Left lobe of liver (tissue), 2 donors: ENCODE measurements around the gene EXOC3. TPM values are rescaled to one million over a fixed set of nuclear protein-coding genes. Genes with fewer than 3 reads are reported as not detected.
"Not testable (repeated sequence)": the region's sequence is repeated elsewhere in the genome, so short reads cannot be mapped to it uniquely, and the experiment has no call there.

Experiments
- ATAC-seq: fragments of 200-7000 bp; cut with Tn5 transposase; one replicate; pipeline ENCODE4 v1.9.1; 2020; ENCODE audit warnings: mild to moderate bottlenecking, moderate library complexity
- DNase-seq: peaks from one replicate; pipeline ENCODE4 v3.0.0-alpha.2; 2020; ENCODE audit warnings: low spot score
- total RNA-seq: library from RNA; stranded (reverse); gene quantifications from one replicate; pipeline ENCODE4 v1.2.1, GENCODE V29; 2021
- donor health status: DM: no; HTN: no; CAD: no; lungs with moderate emphysema.
- donor health status: DM: no; HTN: yes; CAD: no.

Gene EXOC3
- total RNA-seq, 1 donor from 2014 or later, result 25.7 TPM

DNA sequence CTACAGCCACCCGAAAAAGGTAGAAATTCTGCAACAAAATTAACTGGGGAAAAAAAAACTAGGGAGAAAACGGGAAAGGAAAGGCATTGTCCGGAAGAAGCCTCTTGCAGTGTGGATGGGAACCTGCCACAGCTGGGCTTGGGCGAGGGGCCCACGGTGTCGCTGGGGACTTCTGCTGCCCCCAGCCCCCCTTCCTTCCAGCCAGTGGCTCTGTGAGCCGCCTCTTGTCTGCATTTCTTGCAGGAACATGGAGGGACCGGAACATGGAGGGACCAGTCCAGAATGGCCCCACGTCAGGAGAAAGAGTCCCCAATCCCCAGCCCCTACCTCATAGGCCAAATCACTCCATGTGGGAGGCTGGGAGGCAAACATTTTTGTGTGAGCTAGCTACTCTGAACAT lies 36.9 kb upstream of the EXOC3 start:
- DNase-seq (no peak), ATAC-seq (no peak)

DNA sequence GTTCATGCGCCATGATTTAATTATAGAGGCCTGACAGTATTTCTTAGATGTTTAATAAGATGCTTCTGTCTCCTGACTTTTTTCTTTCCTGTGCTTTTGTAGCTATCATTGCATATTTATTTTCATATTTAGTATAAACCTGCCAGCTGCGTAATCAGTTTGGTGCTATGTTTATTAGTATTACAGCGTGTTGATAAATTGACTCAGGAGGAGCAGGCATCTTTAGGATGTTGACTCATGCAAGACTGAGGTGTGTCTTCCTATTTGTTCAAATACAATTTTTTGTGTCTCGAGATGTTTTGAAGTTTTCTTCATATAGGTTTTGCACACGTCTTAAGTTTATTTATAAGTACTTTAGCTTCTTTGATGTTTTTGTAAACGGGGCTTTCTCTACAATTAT lies 35.9 kb upstream of the EXOC3 start:
- no peak for ATAC-seq
- no peak for DNase-seq

DNA sequence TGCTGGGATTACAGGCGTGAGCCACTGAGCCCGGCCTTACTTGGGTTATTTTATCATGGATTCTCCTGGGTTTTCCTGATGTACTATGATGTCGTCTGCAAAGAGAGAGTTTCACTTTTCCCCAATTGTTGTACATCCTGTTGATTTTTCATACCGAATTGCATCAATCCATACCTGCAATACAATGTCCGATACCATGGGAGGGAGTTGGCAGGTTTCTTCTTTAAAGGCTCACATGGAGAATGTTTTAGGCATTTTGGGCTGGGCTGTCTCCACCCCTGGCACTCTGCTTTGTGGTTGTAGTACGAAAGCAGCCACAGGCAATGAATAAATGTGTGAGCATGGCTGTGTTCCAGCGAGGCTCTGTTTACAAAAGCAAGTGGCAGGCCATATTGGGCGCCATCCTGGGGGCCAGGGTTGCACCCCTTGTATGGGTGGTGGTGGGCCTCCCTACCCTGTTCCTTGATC lies 35.1 kb upstream of the EXOC3 start:
- DNase-seq (no peak), ATAC-seq (no peak)

DNA sequence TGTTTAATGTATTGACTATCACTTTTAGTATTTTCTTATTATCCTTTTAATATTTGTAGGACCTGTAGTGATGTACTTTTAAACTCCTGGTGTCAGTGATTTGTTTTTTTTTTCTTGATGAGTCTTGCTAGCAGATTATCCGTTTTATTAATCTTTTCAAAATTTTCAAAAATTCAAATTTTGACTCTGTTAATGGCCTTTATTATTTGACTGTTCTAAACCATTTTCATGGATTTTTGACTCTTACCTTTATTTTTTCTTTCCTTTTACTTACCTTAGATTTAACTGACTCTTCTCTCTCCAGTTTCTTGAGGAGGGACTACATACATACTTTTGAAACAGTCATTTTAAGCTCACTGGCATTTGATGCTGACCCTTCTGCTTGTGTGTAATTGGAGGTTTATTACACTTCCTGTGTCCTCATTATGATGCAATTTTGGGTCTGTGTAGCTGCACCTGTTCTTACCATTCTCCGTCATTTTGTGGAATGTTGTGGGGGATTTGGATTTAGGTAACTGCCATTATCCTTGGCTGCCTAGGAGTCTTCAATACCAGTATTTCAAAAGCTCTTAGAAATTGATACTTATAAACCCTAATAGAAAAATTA lies 32.0 kb upstream of the EXOC3 start:
- no peak for ATAC-seq
- DNase-seq, result no peak

DNA sequence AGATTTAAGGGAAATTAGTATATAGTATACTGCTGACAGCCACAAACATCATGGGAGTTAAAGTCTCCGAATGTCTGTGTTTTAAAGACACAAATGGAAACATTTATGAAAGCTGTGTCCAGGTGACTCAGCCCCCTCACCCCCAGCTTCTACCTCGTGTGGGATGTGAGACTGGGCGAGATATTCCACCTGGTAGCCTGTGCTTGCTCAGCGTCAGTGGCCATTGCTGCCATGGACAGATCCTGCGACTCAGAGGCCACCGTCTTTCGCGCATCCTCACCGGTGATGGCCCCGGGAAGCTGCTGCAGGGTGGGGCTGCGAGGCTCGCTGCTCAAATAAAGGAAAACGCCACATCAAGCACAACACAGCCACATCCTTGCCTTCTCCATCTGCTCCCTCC lies 31.2 kb upstream of the EXOC3 start:
- ATAC-seq (no peak), DNase-seq (no peak)

DNA sequence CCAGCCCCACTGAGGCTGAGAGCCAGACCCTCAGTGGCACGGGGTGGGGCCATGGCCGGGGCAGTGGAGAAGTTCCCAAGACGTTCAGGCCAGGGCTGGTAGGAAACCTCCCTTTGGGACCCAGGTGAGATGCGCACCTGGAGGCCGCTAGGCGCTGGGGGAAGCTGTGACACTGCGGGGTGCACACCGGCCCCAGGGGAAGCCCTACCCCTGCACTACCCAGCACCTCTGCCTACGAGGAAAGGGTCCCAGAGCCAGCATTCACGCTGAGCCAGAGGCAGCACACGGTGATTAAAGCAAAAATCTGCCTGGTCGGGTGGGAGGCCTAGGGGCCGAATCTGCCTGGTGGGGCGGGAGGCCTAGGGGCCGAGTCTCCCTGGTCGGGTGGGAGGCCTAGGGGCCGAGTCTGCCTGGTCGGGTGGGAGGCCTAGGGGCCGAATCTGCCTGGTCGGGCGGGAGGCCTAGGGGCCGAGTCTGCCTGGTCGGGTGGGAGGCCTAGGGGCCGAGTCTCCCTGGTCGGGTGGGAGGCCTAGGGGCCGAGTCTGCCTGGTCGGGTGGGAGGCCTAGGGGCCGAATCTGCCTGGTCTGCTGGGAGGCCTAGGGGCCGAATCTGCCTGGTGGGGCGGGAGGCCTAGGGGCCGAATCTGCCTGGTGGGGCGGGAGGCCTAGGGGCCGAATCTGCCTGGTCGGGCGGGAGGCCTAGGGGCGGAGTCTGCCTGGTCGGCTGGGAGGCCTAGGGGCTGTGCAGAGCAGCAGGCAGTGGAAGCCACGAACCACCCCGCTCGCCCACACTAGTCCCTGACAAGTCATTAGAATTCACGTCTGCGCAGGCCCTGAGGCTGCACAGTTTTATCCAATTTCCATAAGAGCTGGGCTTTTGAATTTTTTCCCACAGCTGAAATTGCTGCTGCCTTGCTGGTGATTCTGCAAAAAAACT lies 27.7 kb upstream of the EXOC3 start:
- DNase-seq, ATAC-seq: not testable (repeated sequence)

DNA sequence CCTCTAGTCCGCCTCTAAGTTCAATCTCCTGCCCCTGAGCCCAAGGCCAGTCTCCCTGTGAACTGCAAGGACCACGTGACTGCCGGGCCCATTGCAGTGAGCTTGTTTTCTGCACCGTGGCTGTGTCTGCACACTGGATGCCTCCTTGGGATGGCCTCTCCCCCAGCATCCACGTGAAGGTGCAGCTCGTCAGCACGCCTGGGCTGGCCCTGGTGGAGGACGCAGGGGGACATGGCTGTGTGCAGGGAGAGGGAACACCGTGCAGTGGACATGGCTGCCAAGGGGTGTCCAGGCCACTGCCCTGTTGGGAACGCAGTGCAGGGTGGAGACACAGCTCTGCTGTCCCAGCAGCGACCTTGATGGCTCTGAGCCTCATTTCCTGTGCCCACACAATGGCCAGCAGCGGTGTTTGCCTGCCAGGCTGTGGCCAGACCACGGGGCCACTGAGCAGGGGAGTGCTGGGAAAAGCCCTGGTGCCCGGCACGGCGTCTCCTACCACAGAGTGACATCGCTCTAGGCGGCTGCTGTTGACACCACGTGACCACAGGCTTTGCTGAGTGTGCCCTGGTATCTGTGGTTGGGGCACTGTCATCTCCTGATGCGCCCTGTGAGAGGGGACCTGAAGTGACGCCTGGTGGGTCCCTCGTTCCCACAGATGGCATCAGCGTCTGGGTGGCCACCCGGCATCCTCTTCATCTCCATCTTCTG lies 26.9 kb upstream of the EXOC3 start:
- ATAC-seq (no peak), DNase-seq (no peak)

DNA sequence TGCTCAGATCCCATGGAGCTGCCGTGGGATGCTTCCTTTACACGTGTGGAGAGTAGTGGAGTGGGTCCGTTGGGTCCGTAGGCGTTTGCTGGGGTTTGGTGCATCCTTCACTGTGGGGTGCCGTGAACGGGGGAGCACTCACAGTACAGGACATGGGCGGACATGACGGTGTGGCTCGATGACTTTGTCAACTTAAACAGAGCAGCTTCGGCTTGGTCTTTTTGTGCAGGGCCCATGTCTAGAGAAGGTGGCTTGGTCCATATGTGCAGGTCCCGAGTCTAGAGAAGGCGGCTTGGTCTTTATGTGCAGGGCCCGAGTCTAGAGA lies 26.4 kb upstream of the EXOC3 start:
- no peak for DNase-seq
- ATAC-seq, result no peak

DNA sequence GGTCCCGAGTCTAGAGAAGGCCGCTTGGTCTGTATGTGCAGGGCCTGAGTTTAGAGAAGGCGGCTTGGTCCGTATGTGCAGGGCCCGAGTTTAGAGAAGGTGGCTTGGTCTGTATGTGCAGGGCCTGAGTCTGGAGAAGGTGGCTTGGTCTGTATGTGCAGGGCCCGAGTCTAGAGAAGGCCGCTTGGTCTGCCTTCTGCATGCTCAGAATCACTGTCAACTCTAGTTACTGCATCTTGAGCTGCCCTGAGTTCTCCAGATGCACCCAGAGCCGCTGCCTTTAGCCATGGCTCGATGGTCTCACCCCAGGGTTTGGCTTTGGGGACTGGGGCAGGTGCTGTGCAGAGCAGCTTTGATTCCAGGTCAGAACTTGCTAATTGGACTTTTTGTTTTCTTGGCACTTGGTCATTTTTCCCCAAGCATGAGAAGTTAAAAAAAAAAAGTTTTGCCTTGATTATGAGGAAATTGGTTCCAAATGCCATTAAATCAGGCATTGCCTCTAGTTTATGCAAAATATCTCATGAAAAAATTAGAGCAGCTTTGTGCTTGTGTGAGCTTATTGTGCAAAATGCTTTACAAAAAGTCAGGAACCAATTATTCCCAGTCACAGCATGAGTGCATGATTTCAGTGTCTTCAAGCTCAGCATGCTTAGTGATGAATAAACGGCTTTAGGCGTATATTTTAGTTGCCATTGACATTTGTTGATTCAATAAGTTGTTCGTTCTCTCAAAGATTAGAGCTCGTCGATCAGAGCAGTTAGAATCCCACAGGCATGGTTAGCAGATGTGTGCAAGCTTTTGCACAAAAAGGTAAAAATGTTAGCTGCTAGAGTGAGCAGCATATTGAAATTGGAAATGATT lies 25.4 kb upstream of the EXOC3 start:
- no peak for ATAC-seq
- no peak for DNase-seq

DNA sequence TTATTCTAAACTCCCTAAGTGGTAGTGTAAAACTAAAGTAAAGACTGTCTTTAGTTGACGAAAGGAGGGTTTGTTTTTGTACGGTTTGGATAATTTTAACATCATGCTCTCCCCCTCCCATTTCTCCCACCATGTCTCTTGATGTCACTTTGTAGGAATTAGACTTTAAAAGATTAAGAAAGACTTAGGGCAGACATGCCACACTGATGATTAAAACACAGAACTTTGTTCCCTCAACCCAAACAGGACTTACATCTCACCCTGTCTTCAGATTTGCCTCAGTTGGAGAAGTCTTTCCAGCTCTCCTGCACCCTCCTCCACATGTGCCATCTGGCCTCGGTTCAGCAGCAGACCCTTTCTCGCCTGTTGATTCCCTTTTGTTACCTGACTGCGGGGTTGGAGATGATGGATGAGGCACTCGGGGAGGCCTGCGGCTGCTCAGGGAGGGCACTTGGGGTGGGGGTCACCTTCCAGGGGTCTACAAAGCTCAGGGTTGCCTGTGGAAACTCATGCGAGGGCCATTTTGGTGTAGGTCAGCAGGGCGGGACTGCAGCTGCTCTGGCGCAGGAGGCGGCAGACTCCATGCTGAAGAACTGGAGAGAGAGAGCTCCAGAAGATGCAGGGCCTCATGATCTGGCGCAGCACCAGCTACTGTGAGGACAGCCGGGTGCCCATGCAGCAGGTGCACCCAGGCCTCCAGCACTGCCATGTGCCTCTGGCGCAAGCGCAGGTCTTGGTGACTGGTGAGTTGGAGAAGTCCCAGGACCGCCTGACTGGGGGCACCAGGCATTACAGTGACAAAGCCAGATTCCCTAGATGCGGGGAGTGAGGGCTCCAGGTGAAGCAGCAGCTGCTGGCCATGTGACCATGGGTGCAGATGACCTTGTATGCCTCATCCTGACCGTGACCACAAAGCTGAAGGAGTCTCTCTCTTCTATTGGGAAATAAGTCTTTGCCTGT lies 24.5 kb upstream of the EXOC3 start:
- no peak for DNase-seq

DNA sequence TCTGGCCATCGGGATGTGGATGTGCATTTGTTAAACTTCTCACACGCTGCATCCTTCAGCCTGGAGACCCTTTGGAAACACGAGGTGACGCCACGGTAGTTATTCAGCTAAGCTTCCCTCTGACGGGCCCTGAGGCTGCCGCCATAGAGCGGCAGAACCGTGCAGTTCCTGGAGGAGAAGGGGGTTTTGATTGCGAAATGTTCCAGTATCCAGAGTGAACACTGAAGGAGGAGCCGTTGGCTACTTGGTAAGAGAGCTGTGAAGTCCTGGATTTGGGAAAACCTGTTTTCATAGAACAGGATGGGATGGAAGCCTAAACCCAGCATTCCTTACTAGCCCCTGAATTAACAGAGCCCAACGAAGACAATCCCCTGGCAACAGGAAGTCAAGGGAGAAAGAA lies 23.0 kb upstream of the EXOC3 start:
- DNase-seq (no peak), ATAC-seq (no peak)

More for the DNA sequence above, 24.5 kb upstream of the EXOC3 start:
- ATAC-seq, result no peak

DNA sequence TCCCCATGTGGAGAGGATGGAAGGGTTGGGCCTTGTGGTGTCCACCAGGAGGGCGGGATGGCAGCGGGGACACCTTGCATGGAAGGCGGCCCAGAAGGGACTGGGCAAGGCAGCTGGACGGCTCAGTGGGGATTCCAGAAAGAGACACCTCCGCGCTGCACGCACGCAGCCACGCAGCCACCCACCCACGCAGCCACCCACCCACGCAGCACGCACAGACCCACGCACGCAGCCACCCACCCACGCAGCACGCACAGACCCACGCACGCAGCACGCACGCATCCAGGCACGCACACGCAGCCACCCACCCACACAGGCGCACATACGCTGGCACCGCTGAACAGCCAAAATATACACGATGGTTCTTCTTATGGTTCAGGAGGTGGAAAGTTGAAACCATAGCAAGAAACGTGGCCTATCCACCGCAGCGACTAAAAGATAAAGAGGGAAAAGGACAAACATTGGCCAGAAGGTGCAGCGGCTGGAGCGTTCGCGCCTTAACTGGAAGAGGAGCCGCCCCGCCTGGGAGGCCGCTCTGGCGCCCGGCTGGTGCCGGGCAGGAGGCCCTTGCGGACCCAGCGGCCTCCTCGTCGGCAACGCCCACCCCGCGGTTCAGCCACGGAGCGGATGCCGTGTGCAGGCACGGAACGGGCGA lies 22.2 kb upstream of the EXOC3 start:
- DNase-seq (no peak), ATAC-seq (no peak)

DNA sequence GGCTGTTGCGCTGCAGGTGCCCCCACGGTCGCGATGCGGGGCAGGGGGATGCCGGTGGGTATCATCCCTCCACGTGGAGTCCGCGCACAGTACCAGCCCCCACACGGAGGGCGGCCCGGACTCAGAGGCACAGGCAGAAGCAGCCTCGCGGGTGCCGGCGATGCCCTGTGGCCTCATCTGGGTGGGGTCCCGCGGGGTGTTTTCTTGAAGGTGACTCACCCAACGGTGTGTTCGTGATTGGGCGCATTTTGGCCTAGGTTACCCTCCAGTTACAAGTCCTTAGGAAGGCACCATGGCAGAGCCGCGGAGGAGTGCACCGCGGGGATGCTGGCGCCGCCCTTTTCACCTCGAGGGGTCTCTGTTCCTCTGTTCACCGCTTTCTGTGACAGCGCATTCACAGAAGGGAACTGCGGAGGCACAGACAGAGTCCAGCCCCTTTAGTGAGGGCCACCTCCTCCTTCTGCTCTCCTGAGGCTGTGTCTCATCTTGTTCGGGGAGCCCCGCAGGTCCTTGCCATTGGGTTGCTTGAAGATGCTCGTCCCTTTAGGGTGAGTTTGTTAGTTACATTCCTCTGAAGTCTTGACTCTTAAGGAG lies 21.6 kb upstream of the EXOC3 start:
- DNase-seq, result no peak
- no peak for ATAC-seq

DNA sequence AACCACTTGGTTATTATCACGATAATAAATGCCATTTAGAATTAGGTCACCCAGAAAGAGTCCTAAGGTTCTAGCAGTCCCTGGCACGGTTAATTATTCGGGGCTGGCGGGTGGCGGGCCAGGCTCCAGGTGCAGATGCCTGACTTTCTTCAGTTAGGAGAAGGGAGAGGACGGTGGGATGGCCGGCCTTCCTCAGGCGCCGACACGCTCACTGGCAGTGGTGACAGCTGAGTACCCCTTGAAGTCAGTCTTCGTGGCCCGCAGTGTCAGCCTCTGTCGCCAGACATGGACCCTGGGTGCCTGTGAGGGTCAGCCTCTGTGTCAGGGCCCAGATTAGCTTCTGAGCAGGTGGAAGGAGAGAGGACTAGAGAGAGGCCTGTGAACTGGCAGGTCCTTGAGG lies 21.1 kb upstream of the EXOC3 start:
- DNase-seq (no peak), ATAC-seq (no peak)

DNA sequence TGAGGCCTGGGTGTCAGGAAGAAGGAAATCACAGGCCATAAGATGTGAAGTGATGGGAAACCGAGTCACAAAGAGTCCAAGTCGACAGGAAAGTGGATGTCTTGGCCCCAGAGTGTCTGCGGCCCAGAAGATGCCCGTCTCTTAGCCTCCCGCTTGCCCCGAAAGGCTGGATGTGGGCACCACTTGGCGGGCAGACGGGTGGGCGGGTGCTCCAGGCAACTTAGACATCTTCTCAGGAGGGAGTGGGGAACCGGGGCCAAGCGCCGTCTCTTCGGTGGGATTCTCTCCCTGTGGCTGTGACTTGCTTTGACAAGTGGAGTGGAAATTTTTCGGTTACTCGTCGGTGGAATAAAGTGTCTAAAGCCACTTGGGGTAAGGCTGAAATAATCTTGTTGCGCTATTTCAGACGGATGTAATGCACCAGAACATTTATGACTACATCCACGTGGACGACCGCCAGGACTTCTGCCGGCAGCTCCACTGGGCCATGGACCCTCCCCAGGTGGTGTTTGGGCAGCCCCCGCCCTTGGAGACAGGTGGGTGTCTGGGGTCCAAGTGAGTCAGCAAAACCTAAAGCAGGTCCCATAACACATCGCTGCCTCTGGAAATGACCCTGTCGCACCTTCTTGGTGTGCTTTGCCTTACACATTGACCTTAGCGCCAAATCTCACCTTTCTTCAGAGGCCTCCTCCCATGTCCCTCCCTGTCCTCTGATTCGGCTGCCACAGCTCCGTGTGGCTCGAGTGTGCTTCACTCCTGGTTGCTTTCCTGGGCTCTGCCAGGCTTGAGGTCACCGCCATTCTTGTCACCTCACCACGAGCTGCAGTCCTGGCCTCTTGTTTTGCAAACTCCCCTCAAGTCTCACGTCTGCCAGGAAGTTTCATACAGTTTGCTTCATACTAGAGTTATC lies 20.4 kb upstream of the EXOC3 start:
- ATAC-seq, result no peak

DNA sequence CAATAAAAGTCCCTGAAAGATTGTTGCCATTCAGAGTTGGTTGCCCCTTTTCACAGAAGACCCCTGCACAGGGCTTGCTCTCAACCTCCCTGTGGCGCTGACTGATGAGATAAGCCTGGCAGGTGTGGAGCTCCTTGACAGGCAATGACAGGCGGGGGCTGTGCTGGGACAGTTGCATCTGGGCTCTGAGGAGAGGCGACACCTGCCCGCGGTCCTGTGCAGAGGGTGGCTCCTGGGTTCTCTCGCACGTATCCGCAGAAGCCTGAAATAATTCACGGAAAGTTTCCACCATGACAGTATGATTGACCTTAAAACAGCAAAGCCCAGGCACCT lies 19.8 kb upstream of the EXOC3 start:
- no peak for DNase-seq
- ATAC-seq, result no peak

More for the DNA sequence above, 20.4 kb upstream of the EXOC3 start:
- DNase-seq, result no peak

DNA sequence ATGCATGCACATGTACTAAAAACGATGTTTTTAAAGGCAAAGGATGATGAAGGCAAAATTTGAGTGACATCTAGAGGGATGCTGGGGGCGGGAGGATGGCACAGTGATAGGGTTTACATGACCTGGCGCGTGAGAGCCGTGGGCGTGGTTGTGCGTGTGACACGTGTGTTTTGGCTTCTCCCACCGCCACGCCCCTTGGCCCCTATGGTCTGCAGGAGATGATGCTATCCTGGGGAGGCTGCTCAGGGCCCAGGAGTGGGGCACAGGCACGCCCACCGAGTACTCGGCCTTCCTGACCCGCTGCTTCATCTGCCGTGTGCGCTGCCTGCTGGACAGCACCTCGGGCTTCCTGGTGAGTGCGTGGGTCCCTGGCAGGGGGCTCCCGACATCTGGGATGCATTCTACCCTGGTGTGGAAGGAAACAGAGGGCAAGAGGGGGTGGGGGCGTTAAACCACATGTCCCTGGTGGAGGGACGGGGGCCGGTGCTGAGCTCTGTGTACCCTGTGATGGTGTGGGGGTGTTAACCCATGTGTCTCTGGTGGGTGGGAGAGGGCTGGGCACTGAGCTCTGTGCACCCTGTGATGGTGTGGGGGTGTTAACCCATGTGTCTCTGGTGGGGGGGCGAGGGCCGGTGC lies 19.2 kb upstream of the EXOC3 start:
- DNase-seq (peak; percentile 18), ATAC-seq (no peak)
